Activated T-cell treated with anti-CD3 and anti-CD28 coated beads, Interleukin-2, amount 50 U/mL, for 48 hours (primary cell): Measurements from ENCODE around the gene IREB2.
"Not testable (repeated sequence)": the region's sequence is repeated elsewhere in the genome, so short reads cannot be mapped to it uniquely, and the experiment has no call there.

Source experiments
- DNase-seq, 2 experiments: peaks; one replicate each; pipeline ENCODE4 v3.0.0-alpha.2; 2020

The IREB2 gene

GRCh38 chr15:78437762-78438618 lies at the start of gene IREB2:
Gene IREB2, plus strand, starts transcription at chr15:78438216. Its CDS starts 122 bp downstream, at chr15:78438338.
- peak; percentile 99 for DNase-seq

GRCh38 chr15:78388865-78389264 lies 49.2 kb upstream of the IREB2 start:
- no peak for DNase-seq

GRCh38 chr15:78389322-78389721 lies 48.7 kb upstream of the IREB2 start:
- DNase-seq: no peak

- no peak for DNase-seq
Measured at GRCh38 chr15:78389738-78390137, 48.3 kb upstream of the IREB2 start.

- DNase-seq: no peak
Measured at GRCh38 chr15:78390242-78390641, 47.8 kb upstream of the IREB2 start.

GRCh38 chr15:78390826-78391225 lies 47.2 kb upstream of the IREB2 start:
- no peak for DNase-seq

- no peak for DNase-seq
Measured at GRCh38 chr15:78391781-78392180, 46.2 kb upstream of the IREB2 start.

- no peak for DNase-seq
Measured at GRCh38 chr15:78392430-78392829, 45.6 kb upstream of the IREB2 start.

- no peak for DNase-seq
Measured at GRCh38 chr15:78393137-78393536, 44.9 kb upstream of the IREB2 start.

GRCh38 chr15:78394026-78394425 lies 44.0 kb upstream of the IREB2 start:
- DNase-seq: no peak

- no peak for DNase-seq
Measured at GRCh38 chr15:78394981-78395616, 42.9 kb upstream of the IREB2 start.

- DNase-seq: no peak
Measured at GRCh38 chr15:78396186-78396814, 41.7 kb upstream of the IREB2 start.

- no peak for DNase-seq
Measured at GRCh38 chr15:78396976-78397375, 41.0 kb upstream of the IREB2 start.

- DNase-seq: no peak
Measured at GRCh38 chr15:78397382-78397781, 40.6 kb upstream of the IREB2 start.

- no peak for DNase-seq
Measured at GRCh38 chr15:78398076-78398825, 39.8 kb upstream of the IREB2 start.

- no peak for DNase-seq
Measured at GRCh38 chr15:78399091-78399490, 38.9 kb upstream of the IREB2 start.

- no peak for DNase-seq
Measured at GRCh38 chr15:78402061-78402610, 35.9 kb upstream of the IREB2 start.

- DNase-seq: no peak
Measured at GRCh38 chr15:78404125-78404524, 33.9 kb upstream of the IREB2 start.

- not testable (repeated sequence) for DNase-seq
Measured at GRCh38 chr15:78404796-78405195, 33.2 kb upstream of the IREB2 start.

- DNase-seq: no peak
Measured at GRCh38 chr15:78405336-78405924, 32.6 kb upstream of the IREB2 start.

GRCh38 chr15:78406016-78406585 lies 31.9 kb upstream of the IREB2 start:
- DNase-seq: no peak
